GM21390 (cell line): ENCODE results near the gene LIPA.
"Not testable (repeated sequence)": the region's sequence is repeated elsewhere in the genome, so short reads cannot be mapped to it uniquely, and the experiment has no call there.

ENCODE experiments used
- ATAC-seq: cut with Tn5 transposase; IDR thresholded peaks from one replicate; pipeline ENCODE4 v1.9.1; 2021; ENCODE audit not compliant: unreplicated experiment

LIPA gene

DNA sequence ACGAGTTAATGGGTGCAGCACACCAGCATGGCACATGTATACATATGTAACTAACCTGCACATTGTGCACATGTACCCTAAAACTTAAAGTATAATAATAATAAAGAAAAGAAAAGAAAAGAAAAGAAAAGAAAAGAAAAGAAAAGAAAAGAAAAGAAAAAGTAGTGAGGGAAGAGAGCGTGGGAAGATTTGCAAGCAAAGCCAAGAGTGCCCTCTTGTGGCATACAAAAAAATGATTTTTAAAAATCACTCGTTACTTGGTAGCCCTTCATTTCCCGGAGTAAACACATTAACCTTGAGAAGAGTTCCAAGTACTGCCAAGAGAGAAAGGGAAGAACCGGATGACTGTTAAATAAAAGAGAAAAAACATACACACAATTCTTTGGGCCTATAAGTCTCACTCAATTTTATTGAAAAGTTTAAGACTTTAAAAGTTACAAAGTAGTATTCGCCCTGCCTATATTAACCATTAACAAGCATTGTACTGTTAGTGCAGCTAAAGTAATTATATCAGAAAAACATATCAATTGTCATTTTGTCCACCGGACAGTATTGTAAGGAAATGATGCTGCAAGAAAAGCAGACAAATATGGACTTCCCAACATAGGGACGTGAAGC, 38.3 kb downstream of the LIPA start:
- ATAC-seq, result no peak

DNA sequence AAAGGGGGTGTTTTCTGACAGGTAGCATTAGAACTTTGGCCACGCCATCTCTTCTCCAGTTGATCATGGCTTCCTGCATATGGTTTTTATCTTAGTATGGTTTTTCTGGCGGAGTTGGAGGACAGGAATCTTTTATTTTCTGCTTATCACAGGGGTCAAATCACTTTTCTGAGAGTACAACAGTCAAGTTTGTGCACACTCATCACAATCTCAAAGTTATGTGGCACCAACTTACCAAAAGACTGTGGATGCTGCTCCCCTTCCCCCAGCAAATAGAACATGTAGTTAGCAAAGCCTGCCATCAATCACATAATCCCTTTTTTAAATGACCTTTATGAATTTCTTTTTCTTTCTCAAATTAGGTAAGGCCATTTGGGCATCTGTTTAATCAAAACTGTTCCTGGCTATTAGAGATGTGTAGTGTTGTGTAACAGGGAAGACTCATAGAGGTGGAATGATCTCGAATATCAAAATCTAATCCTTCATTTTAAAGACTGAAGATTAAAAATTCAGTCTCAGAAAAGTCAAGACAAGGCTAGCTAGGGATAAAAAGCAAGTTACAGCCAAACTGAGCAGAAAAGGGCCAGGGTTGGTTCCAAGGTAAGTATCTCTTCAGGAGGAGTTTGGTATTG, 40.7 kb downstream of the LIPA start:
- no peak for ATAC-seq

- no peak for ATAC-seq
Measured at GRCh38 chr10:89209718-89210117, 41.9 kb downstream of the LIPA start.

GRCh38 chr10:89207801-89208551, 43.6 kb downstream of the LIPA start:
- no peak for ATAC-seq

DNA sequence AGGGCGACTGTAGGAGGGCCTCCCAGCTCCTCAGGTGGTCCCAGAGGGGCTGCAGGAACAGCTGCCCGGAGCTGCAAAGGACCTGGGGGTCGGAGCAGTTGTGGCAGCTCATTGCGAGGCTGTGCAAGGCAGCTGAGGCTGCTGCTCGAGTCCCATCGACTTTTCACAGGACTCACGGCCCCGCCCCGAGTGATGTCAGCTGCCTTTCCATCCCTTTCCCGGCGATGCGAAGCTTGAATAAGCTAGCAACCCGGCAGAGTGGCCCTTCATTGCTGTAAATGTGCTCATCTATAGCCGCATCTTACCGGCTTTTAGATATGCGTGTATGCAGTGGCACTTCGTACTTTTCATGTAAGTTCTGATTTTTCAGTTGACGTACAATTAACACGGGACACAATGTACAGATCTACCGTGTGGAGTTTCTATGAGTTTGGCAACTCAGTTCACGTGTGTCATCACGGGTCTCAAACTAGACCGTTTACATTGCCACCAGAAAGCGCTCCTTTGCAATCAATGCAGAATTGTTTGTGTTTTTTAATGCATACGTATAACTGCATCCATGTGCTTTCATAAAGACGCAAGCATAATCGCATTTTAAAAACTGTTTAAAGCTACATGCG, 44.3 kb downstream of the LIPA start, which contains the start of gene CH25H:
TSS of gene CH25H (minus strand) at position 137 of the 620 bp plus-strand sequence. CDS start at position 112, 25 bp downstream.
- no peak for ATAC-seq

DNA sequence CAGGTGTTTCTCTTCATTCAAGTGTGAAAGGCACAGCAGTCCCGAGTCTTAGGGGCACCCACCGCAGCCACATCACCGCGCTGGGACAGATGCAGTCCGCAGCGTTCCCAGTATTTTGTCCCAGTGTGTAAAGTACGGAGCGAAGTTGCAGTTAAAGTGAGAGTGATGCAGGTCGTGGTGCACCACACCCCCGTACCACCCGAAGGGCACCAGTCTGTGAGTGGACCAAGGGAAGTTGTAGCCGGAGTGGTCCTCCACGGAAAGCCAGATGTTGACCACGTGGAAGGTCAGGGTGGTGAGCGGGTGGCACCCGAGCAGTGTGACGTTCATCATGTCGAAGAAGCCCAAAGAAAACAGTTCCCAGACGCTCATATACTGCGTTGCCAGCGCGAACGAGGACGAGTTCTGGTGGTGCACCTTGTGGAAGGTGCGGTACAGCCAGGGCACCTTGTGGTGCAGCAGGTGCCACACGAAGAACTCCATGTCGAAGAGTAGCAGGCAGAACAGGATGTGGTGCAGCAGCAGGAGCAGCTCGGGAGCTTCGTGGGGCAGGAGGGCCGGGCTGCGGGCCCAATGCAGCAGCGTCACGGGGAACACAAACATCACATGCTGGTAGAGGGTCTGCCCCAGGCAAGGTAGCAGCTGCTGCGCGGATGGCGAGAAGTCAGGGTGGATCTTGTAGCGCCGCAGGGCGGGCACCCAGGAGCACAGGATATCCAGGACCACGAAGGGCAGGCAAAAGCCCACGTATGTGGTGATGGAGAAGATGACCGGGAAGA, 45.0 kb downstream of the LIPA start:
- no peak for ATAC-seq

- ATAC-seq, result no peak
Measured at GRCh38 chr10:89204621-89205185, 46.9 kb downstream of the LIPA start.

GRCh38 chr10:89203237-89203636, 48.3 kb downstream of the LIPA start:
- ATAC-seq, result no peak

GRCh38 chr10:89202033-89202425, 49.5 kb downstream of the LIPA start:
- no peak for ATAC-seq

DNA sequence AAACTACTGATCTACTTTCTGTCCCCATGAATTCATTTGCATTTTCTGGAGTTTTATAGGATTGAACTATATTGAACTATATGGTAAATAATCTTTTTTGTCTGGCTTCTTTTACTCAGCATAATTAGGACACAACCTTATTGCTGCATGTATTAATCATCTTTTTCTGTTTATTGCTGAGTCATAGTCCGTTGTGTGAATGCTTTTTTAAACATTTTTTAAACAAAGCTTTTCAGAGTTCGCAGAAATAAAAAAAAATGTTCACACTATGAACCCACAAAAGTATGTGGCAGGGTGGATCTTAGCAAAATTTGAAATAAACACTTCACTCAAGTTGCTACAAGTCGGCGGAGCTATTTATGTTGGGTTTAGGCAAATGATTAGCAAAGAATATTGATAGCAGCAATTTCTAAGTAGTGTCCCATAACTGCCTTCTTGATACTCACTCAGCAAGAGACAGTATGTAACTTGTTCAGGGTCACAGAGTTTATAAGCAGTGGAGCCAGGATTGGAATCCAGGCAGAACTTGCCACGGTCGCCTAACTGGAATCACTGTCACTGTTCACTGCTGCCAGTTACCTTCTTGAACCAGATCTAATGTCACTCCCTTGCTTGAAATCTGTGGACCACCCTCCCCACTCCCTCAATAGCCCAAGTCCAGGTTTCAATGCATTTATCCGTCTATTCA, 50.1 kb downstream of the LIPA start:
- ATAC-seq, result no peak

- no peak for ATAC-seq
Measured at GRCh38 chr10:89197473-89197872, 54.1 kb downstream of the LIPA start.

DNA sequence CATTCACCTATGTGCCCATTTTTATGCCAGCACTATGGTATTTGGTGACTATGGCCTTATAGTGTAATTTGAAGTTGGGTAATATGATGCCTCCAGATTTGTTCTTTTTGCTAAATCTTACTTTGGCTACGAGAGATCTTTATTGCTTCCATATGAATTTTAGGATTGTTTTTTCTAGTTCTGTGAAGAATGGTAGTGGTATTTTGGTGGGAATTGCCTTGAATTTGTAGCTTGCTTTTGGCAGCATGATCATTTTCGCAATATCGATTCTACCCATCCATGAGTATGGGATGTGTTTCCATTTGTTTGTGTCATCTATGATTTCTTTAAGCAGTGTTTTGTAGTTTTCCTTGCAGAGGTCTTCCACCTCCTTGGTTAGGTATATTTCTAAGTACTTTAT, 60.3 kb downstream of the LIPA start:
- not testable (repeated sequence) for ATAC-seq

- ATAC-seq, result no peak
Measured at GRCh38 chr10:89189211-89189734, 62.3 kb downstream of the LIPA start.

DNA sequence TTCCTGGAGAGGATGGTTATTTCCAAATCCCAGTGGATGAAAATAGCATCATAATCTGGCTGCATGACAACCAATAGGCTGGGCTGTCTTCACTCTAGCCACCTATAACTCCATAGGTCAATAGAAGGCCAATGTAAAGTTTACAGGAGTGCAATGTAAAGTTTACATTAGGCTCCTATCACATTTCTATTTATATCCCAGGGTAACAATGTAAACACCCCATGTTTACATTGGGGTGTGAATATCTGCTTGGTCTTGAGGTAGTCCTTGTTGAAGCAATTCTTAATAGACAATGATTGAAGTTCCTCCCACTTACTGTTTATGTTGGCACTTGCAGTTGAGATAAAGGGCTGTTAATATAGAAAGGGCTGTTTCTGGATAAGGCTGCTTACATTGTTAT, 65.9 kb downstream of the LIPA start:
- ATAC-seq, result no peak

GRCh38 chr10:89184638-89185037, 66.9 kb downstream of the LIPA start:
- ATAC-seq, result no peak

DNA sequence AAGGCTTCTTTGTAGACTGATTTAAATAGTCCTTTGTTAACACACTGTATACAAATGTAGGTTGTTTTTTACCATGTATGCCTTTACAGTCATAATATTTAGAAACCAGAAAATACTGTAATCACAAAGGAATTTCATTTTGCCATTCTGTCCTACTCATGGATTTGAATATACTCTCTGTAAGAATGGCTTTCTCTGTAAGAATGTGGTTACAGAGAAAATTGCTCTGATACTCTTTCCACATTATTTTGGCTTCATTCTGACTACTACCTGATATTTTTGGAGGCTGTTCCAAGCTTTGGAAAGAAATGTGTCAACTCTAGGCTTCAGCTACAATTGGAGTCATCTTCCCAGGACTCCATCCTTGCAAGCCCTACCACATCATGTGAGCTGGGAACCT, 68.0 kb downstream of the LIPA start:
- ATAC-seq, result no peak

DNA sequence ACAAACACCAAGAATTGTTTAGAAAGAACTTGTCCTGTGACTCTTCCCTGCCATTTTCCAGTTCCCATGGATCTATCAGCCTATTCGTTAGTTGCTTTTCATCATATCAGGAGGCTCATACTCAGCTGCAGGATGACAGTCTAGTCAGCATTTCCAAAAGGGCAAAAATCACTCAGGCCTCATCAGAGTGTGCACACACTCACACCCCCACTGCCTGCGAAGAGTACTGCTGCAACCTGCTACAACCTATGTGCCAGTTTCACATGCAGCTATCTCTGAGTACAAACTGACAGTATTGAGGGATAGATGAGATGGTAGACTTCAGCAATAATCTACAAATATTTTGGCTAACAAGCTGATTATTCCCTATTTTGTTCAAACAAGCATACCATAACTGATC, 68.7 kb downstream of the LIPA start:
- no peak for ATAC-seq

- no peak for ATAC-seq
Measured at GRCh38 chr10:89175816-89176215, 75.8 kb downstream of the LIPA start.

DNA sequence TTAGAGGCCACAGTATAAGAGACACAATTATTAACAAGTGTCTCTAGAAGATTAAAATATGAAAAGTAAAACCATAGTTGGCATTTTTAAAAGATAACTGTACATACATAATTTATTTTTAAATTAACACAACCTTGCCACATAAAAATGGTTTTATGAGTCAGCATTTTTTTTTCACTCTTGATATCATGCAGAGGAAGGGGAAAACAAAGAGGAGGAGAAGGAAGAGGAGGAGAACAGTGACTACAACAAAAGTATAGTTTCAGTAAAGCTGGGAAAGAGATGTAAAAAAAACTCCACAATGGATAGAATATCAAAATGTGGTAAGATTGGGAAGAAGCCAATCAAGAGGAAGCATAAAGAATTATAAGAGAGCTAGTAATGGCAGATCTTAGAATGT, 78.5 kb downstream of the LIPA start:
- no peak for ATAC-seq

DNA sequence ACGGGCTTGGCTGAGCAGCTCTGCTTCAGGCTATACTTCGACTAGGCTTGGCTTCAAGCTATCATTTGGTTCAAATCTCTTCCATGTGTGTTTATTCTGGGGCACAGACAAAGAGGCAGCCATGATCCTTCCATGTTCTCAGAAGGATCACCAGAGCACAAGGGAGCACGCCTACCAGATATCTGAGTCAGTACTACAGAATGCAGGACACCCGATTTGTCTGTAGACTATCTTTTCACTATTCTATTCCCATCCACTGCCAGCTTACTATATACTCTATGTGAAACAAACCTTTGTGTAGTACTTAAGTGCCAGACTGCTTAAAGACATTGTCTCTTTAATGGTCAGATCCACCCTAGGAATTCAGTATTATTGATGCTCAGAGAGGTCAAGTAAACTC, 79.6 kb downstream of the LIPA start:
- ATAC-seq, result no peak
